Neural cell (in vitro differentiated cells): ENCODE data around the gene G6PD. TPM values are rescaled to one million over a fixed set of nuclear protein-coding genes. Genes with fewer than 3 reads are reported as not detected.

Source experiments
- H2AFZ ChIP-seq: fragments of 200-600, 300-800 bp; sonication (generic), shearing (Covaris generic); 2 replicates; pipeline ENCODE4 v1.6.0; 2014; ENCODE audit warnings: low read depth, mild to moderate bottlenecking, antibody characterized with exemption, low read length, moderate library complexity
- H3F3A ChIP-seq: fragments of 200-600 bp; shearing (Covaris generic); 2 replicates; pipeline ENCODE4 v1.6.1; 2016; ENCODE audit warnings: mild to moderate bottlenecking, moderate library complexity, mixed read lengths, antibody characterized with exemption, low read length; ENCODE audit not compliant: insufficient read depth, poor library complexity, severe bottlenecking
- H3K27ac ChIP-seq: fragments of 200-600, 300-800 bp; sonication (generic), shearing (Covaris generic); 2 replicates; pipeline ENCODE4 v1.5.1; 2014; ENCODE audit warnings: mild to moderate bottlenecking, low read length, moderate library complexity
- H3K27me3 ChIP-seq: fragments of 300-800, 200-600 bp; sonication (generic), shearing (Covaris generic); 2 replicates; pipeline ENCODE4 v1.6.0; 2014; ENCODE audit warnings: mild to moderate bottlenecking, low read depth, low read length, moderate library complexity; ENCODE audit not compliant: insufficient read depth
- H3K36me3 ChIP-seq: fragments of 300-800, 200-600 bp; sonication (generic), shearing (Covaris generic); 2 replicates; pipeline ENCODE4 v1.5.1; 2014; ENCODE audit warnings: mild to moderate bottlenecking, antibody characterized with exemption, low read length, moderate library complexity; ENCODE audit not compliant: insufficient read depth
- H3K4me2 ChIP-seq: fragments of 300-800, 200-600 bp; sonication (generic), shearing (Covaris generic); 2 replicates; pipeline ENCODE4 v1.6.0; 2014; ENCODE audit warnings: mild to moderate bottlenecking, low read length
- H3K4me3 ChIP-seq: fragments of 300-800, 200-600 bp; sonication (generic), shearing (Covaris generic); 2 replicates; pipeline ENCODE4 v1.5.1; 2014; ENCODE audit warnings: mild to moderate bottlenecking, low read length, moderate library complexity
- H3K79me2 ChIP-seq: fragments of 200-600 bp; shearing (Covaris generic); replicated peaks from 2 replicates; pipeline ENCODE4 v1.6.0; 2014; ENCODE audit warnings: mild to moderate bottlenecking, low read length, moderate library complexity; ENCODE audit not compliant: insufficient read depth
- H3K9ac ChIP-seq: fragments of 300-800, 200-600 bp; sonication (generic), shearing (Covaris generic); 2 replicates; pipeline ENCODE4 v1.6.1; 2016; ENCODE audit warnings: mild to moderate bottlenecking, low read length, mixed read lengths
- H3K9me2 ChIP-seq: fragments of 200-600 bp; shearing (Covaris generic); 2 replicates; pipeline ENCODE4 v1.6.1; 2016; ENCODE audit warnings: mild to moderate bottlenecking, low read length, mixed read lengths; ENCODE audit not compliant: insufficient read depth
- H3K9me3 ChIP-seq: fragments of 200-600, 300-800 bp; sonication (generic), shearing (Covaris generic); 2 replicates; pipeline ENCODE4 v1.6.1; 2016; ENCODE audit warnings: mild to moderate bottlenecking, mixed run types, low read length, moderate library complexity, mixed read lengths
- H4K20me1 ChIP-seq: fragments of 200-600 bp; shearing (Covaris generic); 2 replicates; pipeline ENCODE4 v1.6.1; 2016; ENCODE audit warnings: mild to moderate bottlenecking, mixed run types; ENCODE audit not compliant: insufficient read depth
- EP300 ChIP-seq: fragments of 450-650 bp; conservative IDR thresholded peaks from 2 replicates; pipeline ENCODE4 v1.6.1; 2014; ENCODE audit warnings: antibody characterized with exemption, mild to moderate bottlenecking, moderate library complexity; ENCODE audit not compliant: poor library complexity, severe bottlenecking
- EZH2 ChIP-seq: fragments of 200-600, 300-800 bp; shearing (Covaris generic), sonication (generic); IDR thresholded peaks from 2 replicates; pipeline ENCODE4 v1.6.1; 2014; ENCODE audit warnings: antibody characterized with exemption, low read length, borderline replicate concordance, mild to moderate bottlenecking; ENCODE audit not compliant: insufficient read depth, poor library complexity, severe bottlenecking
- MXI1 ChIP-seq: fragments of 450-650 bp; conservative IDR thresholded peaks from 2 replicates; pipeline ENCODE4 v1.6.1; 2014; ENCODE audit warnings: antibody characterized with exemption, mild to moderate bottlenecking; ENCODE audit not compliant: poor library complexity, severe bottlenecking
- POLR2AphosphoS5 ChIP-seq: IDR thresholded peaks from 2 replicates; pipeline ENCODE4 v1.6.1; 2012
- RAD21 ChIP-seq: fragments of 450-650 bp; conservative IDR thresholded peaks from 2 replicates; pipeline ENCODE4 v1.6.1; 2014; ENCODE audit warnings: antibody characterized with exemption, mild to moderate bottlenecking, moderate library complexity
- SMC3 ChIP-seq: fragments of 450-650 bp; conservative IDR thresholded peaks from 2 replicates; pipeline ENCODE4 v1.6.1; 2014; ENCODE audit warnings: antibody characterized with exemption, mild to moderate bottlenecking, moderate library complexity; ENCODE audit not compliant: poor library complexity
- TAF1 ChIP-seq: IDR thresholded peaks from 2 replicates; pipeline ENCODE4 v1.6.1; 2012; ENCODE audit warnings: low read depth
- polyA plus RNA-seq: library from polyadenylated mRNA; depleted of rRNA; stranded (reverse); fragments of >200 nt; gene quantifications from 2 replicates; pipeline ENCODE4 v1.2.3, GENCODE V29; 2014
- TF ChIP-seq, protein P1 (sequence below): IDR thresholded peaks from 2 replicates; pipeline ENCODE4 v1.6.1; 2012; ENCODE audit warnings: borderline replicate concordance
- TF ChIP-seq, protein P2 (sequence below): fragments of 450-650 bp; IDR thresholded peaks from 2 replicates; pipeline ENCODE4 v1.5.1; 2014; ENCODE audit warnings: antibody characterized with exemption, mild to moderate bottlenecking, moderate library complexity; ENCODE audit not compliant: poor library complexity, severe bottlenecking

The G6PD gene
- polyA plus RNA-seq, 1 donor from 2014 or later, result 18.8 TPM

DNA sequence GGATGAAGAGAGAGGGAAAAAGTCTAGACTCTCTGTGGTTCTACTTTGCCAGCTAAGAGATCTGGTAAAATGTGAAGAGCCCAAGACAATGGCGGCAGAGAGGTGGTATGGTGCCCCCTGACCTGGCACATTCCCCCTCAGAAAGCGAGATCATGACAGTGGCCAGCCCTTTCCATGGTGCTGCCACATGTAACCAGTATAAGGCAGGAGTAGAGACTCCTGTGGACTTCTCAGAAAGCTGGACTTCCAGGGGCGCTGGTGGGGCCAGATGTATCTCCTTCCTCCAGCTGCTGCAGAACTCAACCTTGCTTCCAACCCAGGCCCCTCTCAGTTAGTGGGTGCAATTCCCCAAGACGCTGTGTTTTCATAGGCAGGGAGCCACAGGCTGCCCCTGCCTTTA is 47.8 kb upstream of the G6PD start:
- Histone ChIP-seq H3K9me3 (no peaks in the 10 kb centered on the region), H4K20me1 (no peaks in the 10 kb centered on the region), H3K79me2 (no peaks in the 10 kb centered on the region), H2AFZ (no peak overlapping the region), H3K36me3 (no peaks in the 10 kb centered on the region), H3K27ac (no peak overlapping the region), H3F3A (no peaks in the 10 kb centered on the region), H3K4me3 (no peak overlapping the region), H3K4me2 (no peak overlapping the region), H3K9ac (no peak overlapping the region), H3K9me2 (no peaks in the 10 kb centered on the region), H3K27me3 (no peaks in the 10 kb centered on the region)
- TF ChIP-seq EP300 (no peak), POLR2AphosphoS5 (no peak), SMC3 (no peak)
- TF ChIP-seq, protein P1, sequence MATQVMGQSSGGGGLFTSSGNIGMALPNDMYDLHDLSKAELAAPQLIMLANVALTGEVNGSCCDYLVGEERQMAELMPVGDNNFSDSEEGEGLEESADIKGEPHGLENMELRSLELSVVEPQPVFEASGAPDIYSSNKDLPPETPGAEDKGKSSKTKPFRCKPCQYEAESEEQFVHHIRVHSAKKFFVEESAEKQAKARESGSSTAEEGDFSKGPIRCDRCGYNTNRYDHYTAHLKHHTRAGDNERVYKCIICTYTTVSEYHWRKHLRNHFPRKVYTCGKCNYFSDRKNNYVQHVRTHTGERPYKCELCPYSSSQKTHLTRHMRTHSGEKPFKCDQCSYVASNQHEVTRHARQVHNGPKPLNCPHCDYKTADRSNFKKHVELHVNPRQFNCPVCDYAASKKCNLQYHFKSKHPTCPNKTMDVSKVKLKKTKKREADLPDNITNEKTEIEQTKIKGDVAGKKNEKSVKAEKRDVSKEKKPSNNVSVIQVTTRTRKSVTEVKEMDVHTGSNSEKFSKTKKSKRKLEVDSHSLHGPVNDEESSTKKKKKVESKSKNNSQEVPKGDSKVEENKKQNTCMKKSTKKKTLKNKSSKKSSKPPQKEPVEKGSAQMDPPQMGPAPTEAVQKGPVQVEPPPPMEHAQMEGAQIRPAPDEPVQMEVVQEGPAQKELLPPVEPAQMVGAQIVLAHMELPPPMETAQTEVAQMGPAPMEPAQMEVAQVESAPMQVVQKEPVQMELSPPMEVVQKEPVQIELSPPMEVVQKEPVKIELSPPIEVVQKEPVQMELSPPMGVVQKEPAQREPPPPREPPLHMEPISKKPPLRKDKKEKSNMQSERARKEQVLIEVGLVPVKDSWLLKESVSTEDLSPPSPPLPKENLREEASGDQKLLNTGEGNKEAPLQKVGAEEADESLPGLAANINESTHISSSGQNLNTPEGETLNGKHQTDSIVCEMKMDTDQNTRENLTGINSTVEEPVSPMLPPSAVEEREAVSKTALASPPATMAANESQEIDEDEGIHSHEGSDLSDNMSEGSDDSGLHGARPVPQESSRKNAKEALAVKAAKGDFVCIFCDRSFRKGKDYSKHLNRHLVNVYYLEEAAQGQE, result no peak

DNA sequence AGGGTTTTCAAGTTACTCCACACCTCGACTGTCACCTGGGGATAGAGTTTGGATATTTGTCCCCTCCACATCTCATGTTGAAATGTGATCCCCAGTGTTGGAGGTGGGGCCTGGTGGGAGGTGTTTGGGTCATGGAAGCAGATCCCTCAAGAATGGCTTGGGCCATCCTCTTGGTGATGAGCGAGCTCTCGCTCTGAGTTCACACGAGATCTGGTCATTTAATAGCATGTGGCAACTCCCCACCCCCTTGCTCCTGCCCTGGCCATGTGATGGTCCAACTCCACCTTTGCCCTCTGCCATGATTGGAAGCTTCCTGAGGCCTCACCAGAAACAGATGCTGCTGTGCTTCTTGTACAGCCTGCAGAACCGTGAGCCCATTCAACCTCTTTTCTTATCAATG is 46.6 kb upstream of the G6PD start:
- Histone ChIP-seq H3K4me3 (no peak overlapping the region), H3K27ac (no peak overlapping the region), H3K9me2 (no peaks in the 10 kb centered on the region), H4K20me1 (no peaks in the 10 kb centered on the region), H3K27me3 (no peaks in the 10 kb centered on the region), H3K4me2 (no peak overlapping the region), H3K9ac (no peak overlapping the region), H3K36me3 (no peaks in the 10 kb centered on the region), H3K9me3 (no peaks in the 10 kb centered on the region), H3F3A (no peaks in the 10 kb centered on the region), H2AFZ (no peak overlapping the region), H3K79me2 (no peaks in the 10 kb centered on the region)
- TF ChIP-seq EZH2, result no peak
- no peak for TF ChIP-seq POLR2AphosphoS5
- no peak for TF ChIP-seq TAF1
- TF ChIP-seq, protein P1, result no peak
- TF ChIP-seq, protein P2, sequence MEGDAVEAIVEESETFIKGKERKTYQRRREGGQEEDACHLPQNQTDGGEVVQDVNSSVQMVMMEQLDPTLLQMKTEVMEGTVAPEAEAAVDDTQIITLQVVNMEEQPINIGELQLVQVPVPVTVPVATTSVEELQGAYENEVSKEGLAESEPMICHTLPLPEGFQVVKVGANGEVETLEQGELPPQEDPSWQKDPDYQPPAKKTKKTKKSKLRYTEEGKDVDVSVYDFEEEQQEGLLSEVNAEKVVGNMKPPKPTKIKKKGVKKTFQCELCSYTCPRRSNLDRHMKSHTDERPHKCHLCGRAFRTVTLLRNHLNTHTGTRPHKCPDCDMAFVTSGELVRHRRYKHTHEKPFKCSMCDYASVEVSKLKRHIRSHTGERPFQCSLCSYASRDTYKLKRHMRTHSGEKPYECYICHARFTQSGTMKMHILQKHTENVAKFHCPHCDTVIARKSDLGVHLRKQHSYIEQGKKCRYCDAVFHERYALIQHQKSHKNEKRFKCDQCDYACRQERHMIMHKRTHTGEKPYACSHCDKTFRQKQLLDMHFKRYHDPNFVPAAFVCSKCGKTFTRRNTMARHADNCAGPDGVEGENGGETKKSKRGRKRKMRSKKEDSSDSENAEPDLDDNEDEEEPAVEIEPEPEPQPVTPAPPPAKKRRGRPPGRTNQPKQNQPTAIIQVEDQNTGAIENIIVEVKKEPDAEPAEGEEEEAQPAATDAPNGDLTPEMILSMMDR, result no peak
- TF ChIP-seq RAD21, result no peak
- TF ChIP-seq EP300, result no peak
- TF ChIP-seq MXI1, result no peak
- TF ChIP-seq SMC3, result no peak
